Endothelial cell of umbilical vein (primary cell): ENCODE data around the gene SLC25A23. TPM values are rescaled to one million over a fixed set of nuclear protein-coding genes. Genes with fewer than 3 reads are reported as not detected.

Experiments
- BruUV-seq: library from RNA; stranded (reverse); fragments of 400-500 nt; replicated peaks from 2 replicates; lab custom pipeline; 2021; lab: Mats Ljungman, UMichigan
- CTCF ChIA-PET: fragments of 300-600, 350-600 bp; sonication (Branson Sonifier 250); formaldehyde crosslinking; loops from one replicate; lab custom pipeline; 2021; ENCODE audit warnings: antibody characterized with exemption, inconsistent platforms; lab: Charles Lee
- POLR2A ChIA-PET: fragments of 300-600, 350-600 bp; sonication (Branson Sonifier 250); formaldehyde crosslinking; loops from one replicate; lab custom pipeline; 2021; ENCODE audit warnings: antibody characterized with exemption, inconsistent platforms; lab: Charles Lee
- DNase-seq: peaks from one replicate; pipeline ENCODE4 v3.0.0-alpha.2; 2011; ENCODE audit warnings: low read depth, low spot score
- FAIRE-seq: peaks from 2 replicates; lab custom pipeline; 2011; peaks lifted over from hg19 to GRCh38; lab: Jason Lieb, UNC
- H2AFZ ChIP-seq: 2 replicates; pipeline ENCODE4 v1.6.0; 2012; ENCODE audit warnings: low read depth, low read length, control low read depth, inconsistent platforms
- H3K27ac ChIP-seq: 2 replicates; pipeline ENCODE4 v1.5.1; 2011; ENCODE audit warnings: low read depth, mild to moderate bottlenecking, control low read depth, low read length, moderate library complexity; ENCODE audit not compliant: insufficient read depth
- H3K27me3 ChIP-seq, 2 experiments: 2 replicates each; pipeline versions ENCODE4 v1.6.0 to v1.6.1; 2011; ENCODE audit warnings: low read length in 2 of 2, mixed read lengths in 1 of 2; ENCODE audit not compliant: control insufficient read depth in 2 of 2, insufficient read depth in 2 of 2
- H3K36me3 ChIP-seq, 2 experiments: 2 replicates in 1 of 2; 3 replicates in 1 of 2; pipeline ENCODE4 v1.5.1; 2011; ENCODE audit warnings: low read length in 2 of 2, mild to moderate bottlenecking in 1 of 2, moderate library complexity in 1 of 2; ENCODE audit not compliant: control insufficient read depth in 2 of 2, insufficient read depth in 2 of 2; ENCODE audit errors: extremely low read depth in 1 of 2
- H3K4me1 ChIP-seq: 3 replicates; pipeline ENCODE4 v1.5.1; 2011; ENCODE audit warnings: mild to moderate bottlenecking, low read length; ENCODE audit not compliant: control insufficient read depth, insufficient read depth; ENCODE audit errors: extremely low read depth
- H3K4me2 ChIP-seq: 2 replicates; pipeline ENCODE4 v1.6.1; 2011; ENCODE audit warnings: low read length, control low read depth, mixed read lengths; ENCODE audit not compliant: insufficient read depth
- H3K4me3 ChIP-seq, 3 experiments: fragments of 200-600 bp in 1 of 3; sonication (generic), shearing (Covaris generic) in 1 of 3; replicated peaks in 1 of 3; 2 replicates each; pipeline ENCODE4 v1.5.1; 2011 to 2016; ENCODE audit warnings: control low read depth in 3 of 3, low read length in 3 of 3, mild to moderate bottlenecking in 2 of 3, inconsistent platforms in 1 of 3, low read depth in 1 of 3, moderate library complexity in 1 of 3; ENCODE audit not compliant: insufficient read depth in 1 of 3
- H3K79me2 ChIP-seq: 2 replicates; pipeline ENCODE4 v1.6.0; 2012; ENCODE audit warnings: low read length, inconsistent platforms; ENCODE audit not compliant: control insufficient read depth, insufficient read depth
- H3K9ac ChIP-seq: replicated peaks from 2 replicates; pipeline ENCODE3; 2011; ENCODE audit warnings: low read length, control low read depth; ENCODE audit not compliant: insufficient read depth; ENCODE audit errors: extremely low read depth
- H3K9me1 ChIP-seq: replicated peaks from 3 replicates; pipeline ENCODE4 v1.6.0; 2011; ENCODE audit warnings: mild to moderate bottlenecking, low read length; ENCODE audit not compliant: control insufficient read depth, insufficient read depth; ENCODE audit errors: extremely low read depth
- H3K9me3 ChIP-seq: replicated peaks from 2 replicates; pipeline ENCODE4 v1.5.1; 2012; ENCODE audit warnings: low read length, inconsistent platforms; ENCODE audit not compliant: control insufficient read depth, insufficient read depth
- H4K20me1 ChIP-seq: replicated peaks from 2 replicates; pipeline ENCODE3; 2011; ENCODE audit warnings: mild to moderate bottlenecking, low read length; ENCODE audit not compliant: control insufficient read depth, insufficient read depth; ENCODE audit errors: extremely low read depth
- CTCF ChIP-seq, 2 donors: IDR thresholded peaks; 1 replicate in 1 of 2; 2 replicates in 1 of 2; pipeline ENCODE4 v1.5.1; 2011; ENCODE audit warnings: low read length in 2 of 2, mild to moderate bottlenecking in 2 of 2, moderate library complexity in 2 of 2, control low read depth in 1 of 2, inconsistent platforms in 1 of 2, low read depth in 1 of 2; ENCODE audit not compliant: insufficient read depth in 1 of 2; ENCODE audit errors: extremely low read depth in 1 of 2
- EZH2 ChIP-seq: IDR thresholded peaks from 2 replicates; pipeline ENCODE4 v1.6.1; 2012; ENCODE audit warnings: borderline replicate concordance, low read depth, mild to moderate bottlenecking, moderate library complexity, low read length, inconsistent platforms; ENCODE audit not compliant: severe bottlenecking
- FOS ChIP-seq: IDR thresholded peaks from 2 replicates; pipeline ENCODE4 v1.6.1; 2011; ENCODE audit warnings: mild to moderate bottlenecking, low read length, moderate library complexity, borderline replicate concordance; ENCODE audit not compliant: insufficient read depth
- GATA2 ChIP-seq: IDR thresholded peaks from 2 replicates; pipeline ENCODE4 v1.7.0; 2011; ENCODE audit warnings: low read depth, mild to moderate bottlenecking, moderate library complexity, mixed read lengths, low read length; ENCODE audit not compliant: insufficient read length, insufficient read depth
- JUN ChIP-seq: IDR thresholded peaks from 2 replicates; pipeline ENCODE4 v1.6.1; 2011; ENCODE audit warnings: borderline replicate concordance, low read depth; ENCODE audit not compliant: insufficient read length, insufficient read depth
- MAX ChIP-seq: IDR thresholded peaks from 2 replicates; pipeline ENCODE4 v1.6.1; 2011; ENCODE audit not compliant: insufficient read depth, insufficient read length
- MYC ChIP-seq: IDR thresholded peaks from one replicate; pipeline ENCODE4 v1.6.1; 2011; ENCODE audit warnings: mild to moderate bottlenecking, low read depth, low read length
- POLR2A ChIP-seq: IDR thresholded peaks from 2 replicates; pipeline ENCODE4 v1.6.1; 2012; ENCODE audit warnings: low read depth, mild to moderate bottlenecking, control low read depth, low read length
- POLR2AphosphoS5 ChIP-seq: IDR thresholded peaks from 2 replicates; pipeline ENCODE4 v1.6.1; 2012; ENCODE audit warnings: low read depth, mild to moderate bottlenecking, control low read depth, low read length, moderate library complexity; ENCODE audit not compliant: insufficient read depth
- dilution Hi-C: fragments of 300-500 bp; cut with MboI; formaldehyde crosslinking; loops from one replicate; pipeline ENCODE4 v1.15.0; 2019; ENCODE audit warnings: low sequenced_read_pairs; ENCODE audit not compliant: extremely low pct_ligation_motif_present
- intact Hi-C: fragments of 100-400 bp; cut with micrococcal nuclease; formaldehyde crosslinking; loops from one replicate; pipeline ENCODE4 v1.10.0; 2022
- polyA plus RNA-seq, 4 experiments: library from polyadenylated mRNA; depleted of rRNA in 3 of 4; stranded (reverse) in 3 of 4; unstranded in 1 of 4; fragments of >200 nt; gene quantifications; 2 replicates each; pipeline versions ENCODE4 v1.2.1 to v1.2.3, GENCODE V29; 2011 to 2012; ENCODE audit warnings: missing spikeins in 1 of 4
- total RNA-seq: library from RNA; stranded (reverse); gene quantifications from 2 replicates; pipeline ENCODE4 v1.2.3, GENCODE V29; 2021

Gene SLC25A23
- total and polyA plus RNA-seq, 2 donors (not counting 3 experiments of a cell fraction or from before 2014, with no cell fraction given) = 12.8 to 33.5 TPM

- Histone ChIP-seq H2AFZ (no peak overlapping the region), H3K4me2 (no peak overlapping the region), H3K4me3 (no peak overlapping the region), H3K9me3 (no peaks in the 10 kb centered on the region), H3K27ac (no peak overlapping the region), H3K9ac (no peak overlapping the region), H3K27me3 (no peaks in the 10 kb centered on the region), H3K9me1 (no peaks in the 10 kb centered on the region), H3K4me1 (no peaks in the 10 kb centered on the region), H3K79me2 (no peaks in the 10 kb centered on the region), H4K20me1 (no peaks in the 10 kb centered on the region), H3K36me3 (peaks cover 2 to 6% of the 10 kb centered on the region in 2 experiments)
- dilution Hi-C loops = no loop called here
- POLR2A ChIA-PET = no interaction called here
- intact Hi-C loops = no loop called here
- BruUV-seq = no TSS peak
- FAIRE-seq (no peak), DNase-seq (no peak)
- TF ChIP-seq EZH2 (no peak), CTCF (IDR thresholded peaks at IDR 0.05; ENCODE audit: extremely low read depth in 1 of 2, insufficient read depth in 1 of 2, low read depth in 1 of 2, low read length in 2 of 2) (no peak), JUN (no peak), POLR2A (no peak), MAX (no peak), POLR2AphosphoS5 (no peak), GATA2 (no peak), FOS (no peak), MYC (no peak)
- CTCF ChIA-PET = interaction anchor here (1.3 kb wide), 1 partner anchor 27 kb away, joined by 3 read pairs; no protein-coding TSS in a partner anchor
Observed at GRCh38 chr19:6452899-6453298, 6.7 kb downstream of the SLC25A23 start.
